Immature natural killer cell (primary cell): ENCODE measurements around the gene PFKFB2. TPM values are rescaled to one million over a fixed set of nuclear protein-coding genes. Genes with fewer than 3 reads are reported as not detected.

Experiments used
- DNase-seq, 3 donors: peaks; one replicate each; pipeline ENCODE4 v3.0.0; 2022; ENCODE audit warnings: mixed read lengths in 1 of 3
- H3K27ac Mint-ChIP-seq, 6 donors: one replicate each; pipeline ENCODE4 v1.8.0; 2020; ENCODE audit warnings: mixed read lengths in 6 of 6, mild to moderate bottlenecking in 5 of 6, inconsistent platforms in 4 of 6, moderate library complexity in 3 of 6
- H3K27me3 Mint-ChIP-seq, 3 donors: one replicate each; pipeline ENCODE4 v1.8.0; 2020 to 2021; ENCODE audit warnings: low read depth in 3 of 3, mild to moderate bottlenecking in 3 of 3, mixed read lengths in 3 of 3, moderate library complexity in 3 of 3, inconsistent platforms in 1 of 3
- H3K36me3 Mint-ChIP-seq, 3 donors: one replicate each; pipeline ENCODE4 v1.8.0; 2020; ENCODE audit warnings: mixed read lengths in 3 of 3, inconsistent platforms in 2 of 3, mild to moderate bottlenecking in 2 of 3
- H3K4me1 Mint-ChIP-seq, 2 donors: one replicate each; pipeline ENCODE4 v1.8.0; 2020; ENCODE audit warnings: inconsistent platforms in 2 of 2, mild to moderate bottlenecking in 2 of 2, mixed read lengths in 2 of 2, moderate library complexity in 1 of 2
- H3K4me3 Mint-ChIP-seq, 5 donors: one replicate each; pipeline ENCODE4 v1.8.0; 2020; ENCODE audit warnings: mild to moderate bottlenecking in 5 of 5, mixed read lengths in 5 of 5, inconsistent platforms in 3 of 5, moderate library complexity in 3 of 5
- H3K9me3 Mint-ChIP-seq, 6 donors: one replicate each; pipeline ENCODE4 v1.8.0; 2020; ENCODE audit warnings: mild to moderate bottlenecking in 6 of 6, mixed read lengths in 6 of 6, inconsistent platforms in 4 of 6, moderate library complexity in 3 of 6
- polyA plus RNA-seq, 3 donors: library from polyadenylated mRNA; unstranded; fragments of 300-500 nt; fragmentation: Illumina TruSeq; gene quantifications; one replicate each; pipeline ENCODE4 v1.2.3, GENCODE V29; 2021

The PFKFB2 gene
- polyA plus RNA-seq, 3 donors from 2014 or later = 0.94 to 1.8 (median 1.4) TPM

- H3K36me3 Mint-ChIP-seq = peaks cover 0 to 2% (median 0%) of the 10 kb centered on the region in 3 donors
- no peak for DNase-seq
- H3K9me3 Mint-ChIP-seq = no peaks in the 10 kb centered on the region
- H3K4me3 Mint-ChIP-seq = no peak overlapping the region
- H3K4me1 Mint-ChIP-seq = no peaks in the 10 kb centered on the region
- H3K27me3 Mint-ChIP-seq = peaks cover 8 to 11% (median 10%) of the 10 kb centered on the region in 3 donors
- H3K27ac Mint-ChIP-seq = no peak overlapping the region
Measured at GRCh38 chr1:207112616-207113296, 59.7 kb downstream of the PFKFB2 start.

GRCh38 chr1:207115269-207115668 is 62.2 kb downstream of the PFKFB2 start:
- no peak for DNase-seq
- Mint-ChIP-seq H3K36me3 (no peaks in the 10 kb centered on the region), H3K27ac (no peak overlapping the region), H3K27me3 (peaks cover 4 to 10% (median 8%) of the 10 kb centered on the region in 3 donors), H3K9me3 (no peaks in the 10 kb centered on the region), H3K4me3 (no peak overlapping the region), H3K4me1 (no peaks in the 10 kb centered on the region)

GRCh38 chr1:207124389-207124788 is 71.3 kb downstream of the PFKFB2 start:
- Mint-ChIP-seq H3K27ac (no peak overlapping the region), H3K36me3 (peaks cover 4 to 12% (median 11%) of the 10 kb centered on the region in 3 donors), H3K27me3 (peaks cover under 1 to 12% (median 8%) of the 10 kb centered on the region in 3 donors), H3K4me3 (no peak overlapping the region), H3K4me1 (no peaks in the 10 kb centered on the region), H3K9me3 (peaks cover 12 to 22% (median 17%) of the 10 kb centered on the region in 6 donors)
- DNase-seq = no peak

- H3K4me3 Mint-ChIP-seq = no peak overlapping the region
- peaks cover 3 to 12% (median 6%) of the 10 kb centered on the region in 3 donors for H3K27me3 Mint-ChIP-seq
- peaks cover 5 to 12% (median 12%) of the 10 kb centered on the region in 3 donors for H3K36me3 Mint-ChIP-seq
- H3K27ac Mint-ChIP-seq = no peak overlapping the region
- H3K9me3 Mint-ChIP-seq = peaks cover 15 to 31% (median 25%) of the 10 kb centered on the region in 6 donors
- no peaks in the 10 kb centered on the region for H3K4me1 Mint-ChIP-seq
- no peak for DNase-seq
Measured at GRCh38 chr1:207128336-207128921, 75.4 kb downstream of the PFKFB2 start.

GRCh38 chr1:207129053-207129452 is 76.0 kb downstream of the PFKFB2 start:
- H3K9me3 Mint-ChIP-seq = peaks cover 15 to 31% (median 25%) of the 10 kb centered on the region in 6 donors
- no peaks in the 10 kb centered on the region for H3K4me1 Mint-ChIP-seq
- H3K27ac Mint-ChIP-seq = no peak overlapping the region

More at GRCh38 chr1:207129053-207129452, 76.0 kb downstream of the PFKFB2 start:
- Mint-ChIP-seq H3K36me3 (peaks cover 5 to 12% (median 12%) of the 10 kb centered on the region in 3 donors), H3K27me3 (peaks cover 3 to 11% (median 4%) of the 10 kb centered on the region in 3 donors), H3K4me3 (no peak overlapping the region)
- DNase-seq = no peak

Other genes with a start within 250 kb of the PFKFB2 start
- gene IL20, start 187.7 kb upstream of the PFKFB2 start, polyA plus RNA-seq = not detected
- 10 to 100 TPM in 2 of 3 donors, 1 to 10 TPM in 1; 9.3 to 21.5 (median 13.3) TPM for gene IL24, start 155.8 kb upstream of the PFKFB2 start, polyA plus RNA-seq
- gene FCMR, start 131.3 kb upstream of the PFKFB2 start, polyA plus RNA-seq = 100 to 1,000 TPM; 255 to 454 (median 370) TPM
- under 1 TPM in 2 of 3 donors, not detected in 1; 0.13 to 0.25 TPM for gene PIGR, start 106.8 kb upstream of the PFKFB2 start, polyA plus RNA-seq
- not detected for gene FCAMR, start 82.8 kb upstream of the PFKFB2 start, polyA plus RNA-seq
- under 1 TPM in 1 of 3 donors, not detected in 2; 0.31 TPM for gene C1orf116, start 20.5 kb upstream of the PFKFB2 start, polyA plus RNA-seq
- 1 to 10 TPM in 1 of 3 donors, under 1 TPM in 1, not detected in 1; 0.49 to 1.5 TPM for gene YOD1, start 2.1 kb upstream of the PFKFB2 start, polyA plus RNA-seq
- under 1 TPM in 1 of 3 donors, not detected in 2; 0.24 TPM for gene C4BPB, start 35.6 kb downstream of the PFKFB2 start, polyA plus RNA-seq
- gene C4BPA, start 51.0 kb downstream of the PFKFB2 start, polyA plus RNA-seq = not detected